Activated CD4-positive, alpha-beta T cell treated with anti-CD3 and anti-CD28 coated beads, Interleukin-2, amount 50 U/mL, for 4 hours (primary cell): ENCODE measurements around the gene ITGBL1.

Experiments
- DNase-seq, 2 experiments: peaks; one replicate each; pipeline ENCODE4 v3.0.0-alpha.2; 2020

Gene ITGBL1

GRCh38 chr13:101706651-101707050 lies 254.2 kb downstream of the ITGBL1 start:
- no peak for DNase-seq

DNA sequence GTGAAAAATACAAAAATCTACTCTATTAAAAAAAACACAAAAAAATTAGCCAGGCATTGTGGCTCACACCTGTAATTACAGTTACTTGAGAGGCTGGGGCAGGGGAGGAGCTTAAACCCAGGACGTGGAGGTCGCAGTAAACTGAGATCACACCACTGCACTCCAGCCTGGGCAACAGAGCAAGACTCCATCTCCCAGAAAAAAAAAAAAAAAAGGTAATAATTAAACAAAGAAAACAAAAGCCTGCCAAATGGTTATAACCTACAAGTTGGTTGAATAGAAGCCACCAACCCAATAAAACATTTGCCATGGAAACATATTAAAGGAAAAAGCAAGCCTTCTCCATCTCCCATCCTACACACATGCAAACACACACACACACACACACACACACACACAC lies 255.2 kb downstream of the ITGBL1 start:
- no peak for DNase-seq

GRCh38 chr13:101708115-101708514 lies 255.6 kb downstream of the ITGBL1 start:
- no peak for DNase-seq

GRCh38 chr13:101709952-101710351 lies 257.5 kb downstream of the ITGBL1 start:
- no peak for DNase-seq

- no peak for DNase-seq
These were observed 259.0 kb downstream of the ITGBL1 start for GRCh38 chr13:101711307-101712025.

- DNase-seq = no peak
These were observed 259.5 kb downstream of the ITGBL1 start for GRCh38 chr13:101712026-101712348.

DNA sequence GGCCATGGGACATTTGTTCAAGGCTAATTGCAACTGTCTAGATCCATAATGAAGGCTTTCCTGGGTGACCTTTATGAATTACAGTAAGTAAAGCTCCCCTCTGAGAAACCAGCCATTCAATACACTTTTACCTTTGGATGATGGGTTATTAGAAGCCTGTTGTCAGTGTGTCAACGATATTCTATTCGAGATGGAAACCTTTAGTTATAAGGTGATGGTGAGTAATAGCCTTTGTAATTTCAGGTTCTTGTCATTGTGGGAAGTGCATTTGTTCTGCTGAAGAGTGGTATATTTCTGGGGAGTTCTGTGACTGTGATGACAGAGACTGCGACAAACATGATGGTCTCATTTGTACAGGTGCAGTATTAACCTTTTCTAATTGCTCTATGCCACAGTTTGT lies 261.7 kb downstream of the ITGBL1 start:
- no peak for DNase-seq

- no peak for DNase-seq
These were observed 264.9 kb downstream of the ITGBL1 start for GRCh38 chr13:101717353-101717752.

GRCh38 chr13:101718496-101718895 lies 266.0 kb downstream of the ITGBL1 start:
- no peak for DNase-seq

- no peak for DNase-seq
These were observed 274.2 kb downstream of the ITGBL1 start for GRCh38 chr13:101726681-101727080.

GRCh38 chr13:101727118-101727517 lies 274.6 kb downstream of the ITGBL1 start:
- no peak for DNase-seq

- no peak for DNase-seq
These were observed 275.5 kb downstream of the ITGBL1 start for GRCh38 chr13:101728021-101728420.

DNA sequence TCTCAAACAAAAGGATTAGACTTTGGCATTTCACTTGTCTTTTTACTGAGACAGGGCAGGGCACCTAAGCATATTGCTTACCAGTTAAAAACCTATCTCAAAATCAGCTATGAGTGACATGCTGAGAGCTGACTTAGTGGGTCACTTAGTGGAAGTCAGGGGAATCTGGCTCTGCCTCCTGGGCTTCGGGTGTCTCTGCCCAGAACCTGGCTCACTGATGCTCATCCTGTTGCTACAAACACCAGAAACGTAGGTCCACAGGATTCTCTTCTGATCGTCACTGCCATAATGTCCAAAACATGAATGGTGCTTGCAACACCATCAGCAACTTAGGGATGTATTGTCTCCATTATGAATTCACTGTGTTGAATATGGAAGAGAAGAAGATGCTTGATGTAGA lies 276.1 kb downstream of the ITGBL1 start:
- DNase-seq = no peak

DNA sequence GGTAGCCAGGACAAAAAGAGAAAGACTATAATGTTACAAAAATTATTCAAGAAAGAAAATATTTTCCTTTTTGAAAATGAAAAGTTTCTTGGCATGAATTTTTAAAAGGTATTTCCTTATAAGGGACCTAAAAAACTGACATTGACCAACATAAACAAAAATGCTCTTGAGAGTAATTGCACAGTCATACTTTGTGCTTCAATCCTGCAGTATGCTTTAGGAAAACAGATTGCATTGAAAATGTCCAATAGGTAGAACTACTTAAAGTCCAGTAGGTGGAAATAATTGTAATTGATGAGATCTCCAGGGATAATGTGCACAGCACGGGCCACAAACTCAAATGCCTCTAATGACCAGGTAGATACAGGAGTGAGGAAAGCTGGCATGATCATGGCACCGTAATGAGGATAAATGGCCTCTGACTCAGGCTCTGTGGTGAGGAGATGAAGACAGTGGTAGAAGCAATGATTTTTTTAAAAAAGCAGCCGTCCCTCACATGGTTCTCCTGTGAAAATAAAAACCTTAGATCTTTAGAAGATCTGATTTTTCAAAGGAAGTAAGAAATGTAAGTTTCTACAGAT lies 278.0 kb downstream of the ITGBL1 start:
- DNase-seq = no peak

- DNase-seq = no peak
These were observed 284.1 kb downstream of the ITGBL1 start for GRCh38 chr13:101736566-101736965.

GRCh38 chr13:101738336-101738735 lies 285.9 kb downstream of the ITGBL1 start:
- no peak for DNase-seq

DNA sequence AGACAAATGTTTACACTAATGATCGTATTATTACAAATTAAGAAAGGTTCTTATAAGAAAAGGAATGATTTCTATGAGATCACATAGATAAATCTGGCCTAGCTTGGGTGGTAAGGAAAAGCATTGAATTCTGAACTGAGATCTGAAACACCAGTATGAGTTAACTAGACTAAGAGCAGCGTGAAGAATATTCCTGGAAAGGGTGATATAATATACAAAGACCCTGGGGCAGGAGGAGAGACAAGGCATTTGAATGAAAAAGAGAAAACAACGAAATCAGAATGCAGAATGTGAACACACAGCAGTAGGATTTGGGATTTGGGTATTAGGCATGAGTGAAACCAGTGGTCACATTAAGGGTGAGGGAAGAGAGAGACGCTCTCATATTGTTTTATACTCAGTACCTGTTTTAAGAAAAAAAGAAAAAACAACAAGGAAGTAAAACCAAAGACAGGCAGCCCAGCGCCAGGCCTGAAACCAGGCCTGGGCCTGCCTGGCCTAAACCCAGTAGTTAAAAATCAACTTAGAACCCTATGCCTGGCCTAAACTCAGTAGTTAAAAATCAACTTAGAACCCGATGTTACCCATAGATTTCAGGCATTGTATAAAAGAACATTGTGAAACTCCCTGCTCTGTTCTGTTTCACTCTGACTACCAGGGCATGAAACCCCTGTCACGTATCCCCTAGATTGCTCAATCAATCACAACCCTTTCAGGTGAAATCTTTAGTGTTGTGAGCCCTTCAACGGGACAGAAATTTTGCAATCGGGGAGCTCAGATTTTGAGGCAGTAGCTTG lies 287.1 kb downstream of the ITGBL1 start:
- no peak for DNase-seq

DNA sequence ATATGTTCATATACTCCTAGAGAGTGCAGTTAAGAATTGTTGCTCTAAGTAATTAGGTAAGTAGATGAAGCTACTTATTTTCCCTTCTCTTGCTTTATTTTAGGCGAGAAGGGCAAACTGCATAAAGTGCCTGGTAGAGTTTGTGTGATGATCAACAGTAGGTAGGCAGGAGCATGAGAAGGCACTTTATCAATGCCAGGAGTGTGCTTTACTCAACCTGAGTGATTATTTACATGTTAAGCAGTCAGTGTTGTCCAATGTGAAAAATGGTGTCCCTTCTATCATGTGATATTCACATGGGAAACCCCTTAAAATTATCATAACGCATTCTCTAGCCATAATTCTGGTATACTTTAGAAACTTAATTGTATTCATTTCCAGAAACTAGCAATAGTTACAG lies 294.0 kb downstream of the ITGBL1 start:
- no peak for DNase-seq

- DNase-seq = no peak
These were observed 294.6 kb downstream of the ITGBL1 start for GRCh38 chr13:101747039-101747438.

DNA sequence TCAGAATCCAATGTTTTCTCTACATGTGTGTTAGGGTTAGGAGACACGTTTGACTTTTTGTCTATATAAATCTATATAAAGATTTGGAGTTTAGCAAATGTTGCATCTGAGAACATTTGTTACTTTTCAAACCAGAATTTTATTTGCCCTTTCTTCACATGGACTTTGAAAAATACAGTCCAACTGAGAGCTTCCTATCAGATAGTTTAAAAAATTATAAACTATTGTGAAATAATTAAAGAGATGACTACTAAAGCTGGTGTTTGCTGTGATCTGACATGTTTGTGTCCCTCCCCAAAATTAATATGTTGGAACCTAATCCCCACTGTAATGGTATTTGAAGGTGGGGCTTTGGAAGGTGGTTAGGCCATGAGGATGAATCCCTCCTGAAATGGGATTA lies 297.1 kb downstream of the ITGBL1 start:
- no peak for DNase-seq

DNA sequence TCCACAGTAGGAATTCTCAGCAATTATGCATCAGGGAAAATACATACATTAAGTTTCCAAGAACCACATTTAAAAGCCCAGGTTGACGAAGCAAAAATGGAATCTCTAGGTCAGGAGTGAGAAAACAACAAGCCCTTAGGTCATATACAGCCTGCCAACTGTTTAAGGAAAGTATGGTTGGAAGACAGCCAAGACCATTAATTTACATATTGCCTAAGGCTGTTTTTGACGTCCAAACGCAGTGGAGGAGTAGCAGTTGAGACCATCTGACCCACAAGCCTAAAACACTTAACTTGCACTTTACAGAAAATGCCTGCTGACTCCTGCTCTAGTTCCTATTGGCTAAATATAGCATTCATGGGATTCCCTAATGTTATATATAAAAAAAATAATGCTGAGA lies 299.0 kb downstream of the ITGBL1 start:
- no peak for DNase-seq

DNA sequence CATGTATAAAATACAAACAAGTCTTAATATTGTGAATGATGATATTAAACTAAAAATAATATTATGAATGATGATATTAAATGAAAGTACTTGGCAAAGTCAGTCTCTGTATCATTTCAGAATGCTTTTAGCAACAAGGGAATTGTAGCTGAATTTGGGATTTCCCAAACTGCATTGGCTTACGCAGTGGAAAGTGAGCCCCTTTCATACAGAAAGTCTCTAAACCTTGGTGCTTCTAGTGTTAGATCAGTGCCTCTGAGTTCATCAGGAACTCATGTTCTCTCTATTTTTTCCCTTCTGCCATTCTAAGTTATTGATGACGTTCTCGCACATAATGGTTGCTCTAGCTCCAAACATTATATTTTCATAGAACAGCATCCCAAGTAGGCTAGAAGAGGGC lies 300.0 kb downstream of the ITGBL1 start:
- no peak for DNase-seq

DNA sequence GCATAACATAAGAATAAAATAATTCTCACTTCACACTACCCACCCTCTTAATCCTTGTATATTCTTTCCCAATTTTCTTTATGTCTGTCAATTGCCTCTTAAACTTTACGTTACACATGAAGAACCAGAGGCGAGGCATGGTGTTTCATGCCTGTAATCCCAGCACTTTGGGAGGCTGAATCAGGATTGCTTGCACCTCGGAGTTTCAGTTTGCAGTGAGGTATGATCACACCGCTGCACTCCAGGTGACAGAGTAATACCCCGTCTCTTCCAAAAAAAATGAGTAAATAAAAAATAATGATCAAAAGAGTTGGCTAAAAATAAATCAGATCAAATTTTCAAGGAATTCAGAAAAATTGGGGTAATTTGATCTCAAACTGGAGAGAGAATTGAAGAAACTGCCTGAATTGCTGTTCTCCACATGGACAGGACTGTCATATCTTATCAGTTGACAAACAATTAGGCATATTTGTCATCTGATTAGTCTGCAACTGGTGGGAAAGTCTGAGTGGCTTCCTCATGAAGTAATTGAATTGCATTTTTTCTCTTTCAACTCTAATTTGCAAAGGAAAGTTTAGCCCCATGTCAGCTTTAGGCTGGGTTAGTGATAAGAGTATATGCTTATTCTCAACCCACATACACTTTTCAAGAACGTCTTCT lies 302.9 kb downstream of the ITGBL1 start:
- DNase-seq = no peak
